Globus pallidus (tissue), 1 donor: ENCODE measurements around the gene CCR7.

Experiments
- DNase-seq: peaks from one replicate; pipeline ENCODE4 v3.0.0-alpha.2; 2015; ENCODE audit warnings: low spot score

Gene CCR7

DNA sequence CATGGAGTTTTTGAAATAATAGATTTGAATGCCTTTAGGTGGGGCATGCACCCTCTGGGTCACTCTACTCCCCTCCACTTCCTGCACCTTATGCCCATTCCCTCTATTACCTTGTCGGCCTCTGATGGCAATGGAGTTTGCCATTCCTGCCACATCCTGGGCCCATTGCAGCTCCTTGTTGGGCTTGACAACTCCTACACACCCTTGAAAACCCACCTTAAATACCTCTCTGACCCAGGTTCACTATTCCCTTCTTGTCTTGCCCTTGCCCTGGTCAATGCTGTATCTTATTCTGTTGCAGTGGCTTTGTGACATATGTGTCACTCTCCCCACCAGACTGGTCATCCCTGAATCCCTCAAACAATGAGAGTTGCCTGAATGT, 2.4 kb downstream of the CCR7 start:
- DNase-seq = no peak

GRCh38 chr17:40561871-40562611, 3.2 kb downstream of the CCR7 start:
- DNase-seq = no peak

GRCh38 chr17:40561294-40561870, 3.9 kb downstream of the CCR7 start:
- no peak for DNase-seq

GRCh38 chr17:40560592-40561293, 4.5 kb downstream of the CCR7 start:
- no peak for DNase-seq

- DNase-seq = peak; percentile 79
These were observed 5.2 kb downstream of the CCR7 start for GRCh38 chr17:40559954-40560591.

DNA sequence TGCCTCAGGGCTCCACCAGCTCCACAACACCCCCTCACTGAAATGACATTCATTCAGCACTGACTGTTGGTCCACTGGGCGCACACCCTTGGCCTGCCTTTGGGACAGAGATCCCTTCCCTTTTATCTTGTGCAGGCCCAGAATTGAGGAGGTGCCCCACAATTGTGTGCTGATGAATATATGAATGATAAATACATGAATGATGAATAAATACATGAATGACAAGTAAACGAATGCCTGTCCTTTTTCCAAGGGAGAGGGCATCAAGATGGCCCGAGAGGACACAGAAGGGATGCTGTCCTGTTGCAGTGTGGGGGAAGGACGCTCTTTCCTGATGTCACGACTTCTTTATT, 5.7 kb downstream of the CCR7 start:
- no peak for DNase-seq

DNA sequence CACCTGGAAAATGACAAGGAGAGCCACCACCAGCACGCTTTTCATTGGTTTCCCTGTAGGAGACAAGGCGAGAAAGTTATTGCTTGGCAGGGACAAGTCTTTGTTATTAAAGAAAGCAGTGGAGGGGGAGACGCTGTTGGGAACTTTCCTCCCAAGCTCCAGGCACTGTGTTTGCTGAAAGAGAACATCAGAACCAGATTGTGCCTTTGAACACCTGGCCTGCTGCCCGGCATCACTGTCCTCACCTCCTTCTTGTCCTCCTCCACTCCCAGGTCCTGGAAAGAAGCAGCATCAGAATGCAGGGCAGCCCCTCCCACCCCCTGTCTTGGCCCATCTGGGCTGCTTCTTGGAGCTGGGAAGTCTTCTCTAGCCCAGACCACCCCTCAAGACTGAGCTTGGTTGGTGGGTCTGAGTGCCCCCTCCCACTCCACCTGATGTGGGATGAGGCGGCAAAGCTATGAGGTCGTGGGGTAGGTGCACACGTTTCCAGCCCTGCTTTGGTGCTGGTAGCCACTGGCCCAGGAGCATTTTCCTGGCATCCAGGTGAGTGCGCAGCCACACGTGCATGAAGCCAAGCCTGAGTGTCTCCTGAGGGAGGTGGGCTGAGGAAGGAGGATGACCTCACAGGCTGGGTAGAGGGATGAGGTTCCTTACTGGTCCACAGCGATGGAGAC, 6.2 kb downstream of the CCR7 start:
- DNase-seq = no peak

DNA sequence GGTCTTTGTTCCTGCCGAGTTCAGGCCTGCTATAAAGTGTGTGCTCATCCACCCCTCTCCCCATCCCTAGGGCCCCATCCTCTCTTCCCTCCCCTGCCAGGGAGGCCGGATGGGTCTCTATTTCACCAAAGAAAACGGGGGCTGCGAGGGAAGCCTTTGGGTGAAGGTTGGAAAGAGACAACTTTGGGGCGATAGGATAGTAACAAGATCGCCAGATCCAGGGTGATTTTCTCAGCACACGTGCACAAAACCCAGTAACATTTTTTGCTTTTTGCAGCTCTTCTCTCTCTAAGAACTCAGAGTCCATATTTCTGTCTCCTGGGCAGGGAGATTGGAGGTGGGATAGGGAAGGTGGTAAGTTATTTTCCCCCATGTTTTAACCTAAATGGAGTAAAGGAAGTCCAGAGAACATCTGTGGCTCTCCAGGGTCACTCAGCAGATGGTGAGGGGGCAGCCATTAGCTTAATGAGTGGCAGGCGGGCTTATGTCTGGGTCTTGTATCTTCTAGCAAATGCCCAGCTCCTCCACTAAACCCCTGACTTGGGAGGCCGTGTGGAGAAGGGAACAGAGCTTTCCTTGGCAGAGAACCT, 6.9 kb downstream of the CCR7 start:
- no peak for DNase-seq

GRCh38 chr17:40557531-40558299, 7.6 kb downstream of the CCR7 start:
- no peak for DNase-seq

DNA sequence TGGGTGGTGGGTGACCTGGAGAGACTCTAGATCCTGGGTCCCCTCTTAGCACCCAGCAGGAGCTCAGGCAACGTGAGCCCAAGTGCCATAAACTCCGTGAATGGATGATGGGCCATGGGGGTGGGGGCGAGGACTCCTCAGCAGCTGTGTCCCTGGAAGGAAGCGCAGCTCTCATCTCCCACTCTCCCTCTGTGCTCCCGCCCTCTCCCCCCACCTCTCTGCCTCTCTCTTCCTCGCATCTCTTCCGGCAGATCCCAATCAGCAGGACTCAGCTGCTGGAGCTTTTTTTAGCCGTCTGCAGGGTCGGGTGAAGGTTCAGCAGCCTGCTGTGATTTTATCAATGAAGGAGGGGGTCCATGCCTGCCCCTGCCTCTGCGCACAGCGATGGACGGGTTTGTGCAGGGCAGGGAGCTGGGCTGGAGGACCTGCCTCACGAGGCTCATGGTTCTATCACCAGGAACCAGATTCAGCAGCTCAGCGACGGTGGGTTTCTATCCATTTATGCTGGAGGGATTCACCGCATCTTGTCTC, 8.3 kb downstream of the CCR7 start:
- no peak for DNase-seq

DNA sequence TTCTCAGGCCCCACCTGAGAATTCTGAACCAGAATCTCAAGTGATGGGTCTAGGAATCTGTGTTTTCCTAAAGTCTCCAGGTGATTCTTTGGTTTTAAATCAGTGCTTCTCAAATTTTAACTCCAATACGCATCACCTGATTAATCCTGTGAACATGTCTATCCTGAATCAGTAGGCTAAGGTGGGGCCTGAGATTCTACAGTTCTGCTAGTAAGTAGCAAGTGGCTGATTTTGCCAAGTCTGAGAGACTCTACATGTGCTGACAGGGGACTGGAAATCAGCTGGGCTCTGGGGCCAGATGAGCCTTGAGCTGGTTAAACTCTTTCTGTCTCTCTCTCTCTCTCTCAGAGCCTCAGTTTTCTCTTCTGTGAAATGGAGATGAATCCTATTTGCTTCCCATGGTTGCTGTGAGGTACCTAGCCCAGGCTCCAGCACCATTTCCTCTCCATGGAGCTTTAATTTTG, 9.0 kb downstream of the CCR7 start:
- DNase-seq = no peak

GRCh38 chr17:40555296-40556190, 9.7 kb downstream of the CCR7 start:
- DNase-seq = no peak

DNA sequence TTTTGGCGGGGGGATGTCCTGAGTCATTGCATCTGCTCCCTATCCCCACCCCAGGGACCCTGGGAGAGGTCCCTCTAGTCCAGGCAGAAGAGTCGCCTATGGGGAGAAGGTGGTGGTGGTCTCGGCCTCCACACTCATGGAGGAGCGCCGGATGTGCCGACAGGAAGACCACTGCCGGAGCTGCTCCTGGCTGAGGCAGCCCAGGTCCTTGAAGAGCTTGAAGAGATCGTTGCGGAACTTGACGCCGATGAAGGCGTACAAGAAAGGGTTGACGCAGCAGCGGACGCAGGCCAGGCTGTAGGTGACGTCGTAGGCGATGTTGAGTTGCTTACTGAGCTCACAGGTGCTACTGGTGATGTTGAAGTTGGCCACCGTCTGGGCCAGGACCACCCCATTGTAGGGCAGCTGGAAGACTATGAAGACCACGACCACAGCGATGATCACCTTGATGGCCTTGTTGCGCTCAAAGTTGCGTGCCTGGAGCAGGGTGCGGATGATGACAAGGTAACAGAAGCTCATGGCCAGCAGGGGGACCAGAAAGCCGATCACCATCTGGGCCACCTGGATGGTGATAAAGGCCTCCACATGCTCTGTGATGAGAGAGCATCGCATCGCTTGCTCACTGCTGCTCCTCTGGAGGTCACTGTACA, 10.5 kb downstream of the CCR7 start:
- DNase-seq = no peak

DNA sequence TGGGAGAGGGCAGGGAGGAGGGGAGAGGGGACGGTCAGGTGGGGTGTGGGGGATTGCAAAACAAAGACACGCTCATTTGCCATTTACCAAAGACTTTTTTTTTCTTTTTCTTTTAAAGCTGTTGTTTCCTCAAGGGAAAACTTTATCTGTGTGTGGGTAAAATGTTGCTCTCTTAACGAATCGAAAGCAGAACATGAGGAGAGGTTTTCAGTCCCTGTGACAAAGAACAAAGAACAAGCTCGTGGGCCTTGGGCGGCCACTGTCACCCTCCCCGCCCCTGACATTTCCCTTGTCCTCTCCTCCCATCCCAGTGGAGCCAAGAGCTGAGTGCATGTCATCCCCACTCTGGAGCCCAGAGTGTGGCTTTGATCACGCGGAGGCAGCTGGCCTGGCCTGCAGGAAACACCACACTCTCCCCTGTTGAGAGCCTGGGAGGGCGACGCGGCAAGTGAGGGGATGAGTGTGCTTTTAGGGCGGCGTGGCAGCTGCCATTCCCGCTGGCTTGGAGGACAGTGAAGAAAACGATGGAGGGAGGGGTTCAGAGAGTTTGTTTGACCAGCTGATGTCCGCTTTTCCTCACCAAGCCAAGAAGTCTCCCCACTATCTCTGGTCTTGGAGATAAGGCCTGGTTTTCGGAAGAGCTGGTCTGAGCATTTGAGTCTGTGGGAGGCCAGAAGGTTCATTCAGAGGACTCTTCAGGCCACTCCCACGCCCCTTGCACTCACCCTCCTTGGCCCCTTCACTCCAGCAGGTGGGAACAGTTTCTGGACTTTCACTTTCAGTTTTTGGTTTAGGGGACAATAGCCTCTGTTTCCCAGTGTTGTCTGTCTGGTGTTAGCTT, 11.4 kb downstream of the CCR7 start:
- DNase-seq = peak; percentile 91

- no peak for DNase-seq
These were observed 12.2 kb downstream of the CCR7 start for GRCh38 chr17:40552806-40553693.

GRCh38 chr17:40551879-40552768, 13.1 kb downstream of the CCR7 start:
- peak; percentile 35 for DNase-seq
